HG02943 (cell line): ENCODE data around the gene PEX26.
"Not testable (repeated sequence)": the region's sequence is repeated elsewhere in the genome, so short reads cannot be mapped to it uniquely, and the experiment has no call there.

Experiments
- ATAC-seq: cut with Tn5 transposase; IDR thresholded peaks from one replicate; pipeline ENCODE4 v1.9.1; 2021; ENCODE audit warnings: mild to moderate bottlenecking, low read depth, moderate library complexity; ENCODE audit not compliant: unreplicated experiment

Gene PEX26

GRCh38 chr22:18114976-18115652, 37.3 kb downstream of the PEX26 start:
- ATAC-seq = no peak

DNA sequence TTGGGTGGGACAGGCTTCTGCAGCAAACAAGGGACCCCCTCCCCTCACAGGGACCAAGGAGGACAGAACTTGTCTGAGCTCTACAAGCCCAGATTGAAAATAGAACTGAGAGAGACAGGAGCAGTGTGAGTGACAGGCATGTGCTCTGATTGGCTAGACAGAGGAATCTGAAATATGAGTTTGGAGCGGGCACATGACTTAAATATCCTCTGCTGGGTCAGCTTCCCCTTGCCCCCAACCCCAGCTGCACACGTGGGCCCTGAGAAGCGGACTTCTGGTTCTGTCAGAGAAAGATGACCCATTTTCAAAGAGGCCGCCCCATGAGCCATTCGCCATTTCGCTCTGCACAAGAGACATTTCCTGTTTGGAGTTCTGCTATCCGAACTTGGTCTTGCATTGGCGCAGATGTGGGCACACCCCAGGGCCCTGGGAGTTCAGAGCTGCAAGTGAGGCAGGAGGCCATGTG, 38.1 kb downstream of the PEX26 start:
- ATAC-seq = no peak

DNA sequence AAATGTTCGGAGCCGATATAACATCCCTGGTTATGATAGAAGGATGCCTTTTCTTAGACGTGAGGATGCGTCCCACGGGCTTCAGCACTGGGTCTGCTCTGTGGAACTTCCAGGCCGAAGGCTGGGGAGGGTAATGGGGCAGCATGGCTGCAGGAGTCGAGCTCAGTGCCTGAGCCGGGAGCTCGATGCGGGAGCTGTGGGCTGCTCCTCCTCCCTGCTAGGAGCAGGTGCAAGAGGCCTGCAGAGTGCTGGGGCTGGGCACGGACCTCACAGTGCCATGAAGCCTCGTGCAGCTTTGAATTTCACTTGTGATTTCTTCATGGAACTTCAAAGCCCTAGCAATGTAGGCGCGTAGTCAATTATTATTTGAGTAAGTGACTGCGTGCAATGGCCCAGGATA, 38.8 kb downstream of the PEX26 start:
- no peak for ATAC-seq

DNA sequence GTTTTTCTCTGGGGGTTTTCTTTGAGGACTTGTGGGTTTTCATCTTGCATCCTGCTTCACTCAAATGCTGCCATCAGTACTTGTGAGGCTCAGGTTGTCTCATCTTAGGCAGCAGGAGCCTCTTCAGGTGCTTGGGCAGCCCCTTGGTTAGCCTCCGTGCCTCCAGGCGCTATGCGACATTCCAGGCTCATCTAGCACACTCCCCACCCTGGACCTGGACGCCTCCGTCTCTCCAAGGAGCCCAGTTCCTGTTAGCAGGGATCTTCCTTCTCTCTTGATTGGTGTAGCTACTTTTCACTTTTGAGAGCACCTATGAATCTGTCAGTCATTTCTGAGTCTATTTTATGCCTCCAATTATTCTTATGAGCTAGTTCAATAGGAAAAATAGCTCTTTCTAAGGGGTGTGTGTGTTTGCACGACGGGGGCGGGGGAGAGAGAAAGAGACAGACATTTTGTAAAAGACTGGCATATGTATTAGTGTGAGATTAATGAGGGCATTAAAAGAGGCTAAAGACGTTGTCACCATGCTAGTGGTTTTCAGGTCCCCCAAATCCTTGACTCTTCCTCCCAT, 40.6 kb downstream of the PEX26 start:
- ATAC-seq = no peak

DNA sequence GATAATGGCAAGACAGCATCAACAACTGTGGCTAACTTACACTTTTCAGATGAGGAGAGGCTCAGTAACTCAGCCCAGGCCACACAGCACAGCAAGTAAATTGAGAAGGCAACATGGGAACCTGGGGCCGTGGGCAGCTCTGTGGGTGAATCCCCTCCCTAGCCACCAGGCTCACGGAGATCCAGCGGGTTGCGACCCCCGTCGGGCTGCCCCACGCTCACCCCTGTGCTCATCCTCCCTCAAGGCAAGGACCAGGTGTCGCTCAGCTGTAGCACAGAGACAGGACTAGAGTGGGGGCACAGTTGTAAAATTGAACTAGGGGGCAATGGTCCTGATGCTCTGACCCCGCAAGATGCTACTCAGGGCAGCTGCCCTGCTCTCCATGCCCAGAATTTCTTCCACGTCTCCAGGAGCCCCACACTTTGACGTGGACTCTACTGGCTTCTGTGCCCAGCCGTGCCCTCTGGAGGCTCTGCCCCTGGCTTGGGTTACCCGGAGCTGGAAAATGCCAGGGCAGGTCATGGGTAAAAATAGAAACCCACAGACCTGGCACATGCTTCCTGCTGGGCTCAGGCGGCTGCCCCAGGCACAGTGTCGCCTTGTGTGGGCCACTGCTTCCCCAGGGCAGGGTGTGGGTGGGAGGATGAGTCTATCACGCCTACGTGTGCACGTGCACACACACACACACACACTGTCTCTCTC, 41.8 kb downstream of the PEX26 start:
- no peak for ATAC-seq

DNA sequence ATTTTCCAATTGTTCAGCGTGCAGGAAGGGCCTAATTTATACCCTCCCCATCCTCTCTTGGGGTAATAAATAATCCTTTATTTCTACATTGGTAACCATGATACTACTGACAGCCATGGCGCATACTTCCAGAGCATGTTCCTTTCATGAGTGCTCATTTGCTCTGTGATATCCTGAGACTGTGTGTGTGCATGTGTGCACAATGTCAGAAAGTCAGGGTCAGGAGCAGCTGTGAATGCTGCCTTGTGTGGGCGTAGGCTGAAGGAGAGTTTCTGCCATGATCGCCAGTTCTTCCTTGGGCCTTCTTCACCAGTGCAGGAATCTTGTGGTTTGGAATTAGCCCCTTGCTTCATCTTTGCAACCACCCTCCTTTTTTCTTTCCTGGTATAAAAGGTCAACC, 43.1 kb downstream of the PEX26 start:
- no peak for ATAC-seq

- no peak for ATAC-seq
Observed at GRCh38 chr22:18121506-18121905, 43.7 kb downstream of the PEX26 start.

DNA sequence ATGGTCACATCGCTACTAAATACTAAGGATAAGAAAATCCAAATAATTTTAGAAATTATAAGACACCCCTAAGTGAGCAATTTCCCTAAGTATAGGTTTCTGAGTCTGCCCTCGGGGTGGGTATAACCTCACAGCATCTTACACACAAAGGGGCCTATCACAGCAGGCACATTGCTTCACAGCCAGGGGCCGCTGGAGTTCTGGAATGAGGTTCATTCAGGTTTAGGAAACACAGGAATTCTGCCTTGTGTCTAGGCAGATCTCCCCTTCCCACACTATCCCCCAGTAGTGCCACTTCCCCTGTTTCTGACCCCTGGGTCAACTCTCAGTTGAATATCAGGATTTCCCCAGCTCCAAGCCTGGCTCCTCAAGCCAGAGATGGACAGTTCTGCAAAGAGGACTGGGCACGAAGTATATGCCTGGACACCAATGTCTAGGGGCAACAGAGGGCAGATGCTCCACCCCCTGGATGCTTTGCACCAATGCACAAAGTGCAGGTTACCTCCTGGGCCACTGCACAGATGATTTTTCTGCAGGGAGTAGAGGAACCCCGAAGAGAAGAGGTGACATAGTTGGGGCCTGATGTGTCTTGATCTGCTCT, 44.3 kb downstream of the PEX26 start:
- ATAC-seq = no peak

GRCh38 chr22:18123476-18124025, 45.8 kb downstream of the PEX26 start:
- not testable (repeated sequence) for ATAC-seq

DNA sequence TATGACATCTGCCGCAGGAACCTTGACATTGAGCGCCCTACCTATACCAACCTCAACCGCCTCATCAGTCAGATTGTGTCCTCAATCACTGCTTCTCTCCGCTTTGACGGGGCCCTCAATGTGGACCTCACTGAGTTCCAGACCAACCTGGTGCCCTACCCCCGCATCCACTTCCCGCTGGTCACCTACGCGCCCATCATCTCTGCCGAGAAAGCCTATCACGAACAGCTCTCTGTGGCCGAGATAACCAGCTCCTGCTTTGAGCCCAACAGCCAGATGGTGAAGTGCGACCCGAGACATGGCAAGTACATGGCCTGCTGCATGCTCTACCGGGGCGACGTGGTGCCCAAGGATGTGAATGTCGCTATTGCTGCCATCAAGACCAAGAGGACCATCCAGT, 48.8 kb downstream of the PEX26 start:
- no peak for ATAC-seq

DNA sequence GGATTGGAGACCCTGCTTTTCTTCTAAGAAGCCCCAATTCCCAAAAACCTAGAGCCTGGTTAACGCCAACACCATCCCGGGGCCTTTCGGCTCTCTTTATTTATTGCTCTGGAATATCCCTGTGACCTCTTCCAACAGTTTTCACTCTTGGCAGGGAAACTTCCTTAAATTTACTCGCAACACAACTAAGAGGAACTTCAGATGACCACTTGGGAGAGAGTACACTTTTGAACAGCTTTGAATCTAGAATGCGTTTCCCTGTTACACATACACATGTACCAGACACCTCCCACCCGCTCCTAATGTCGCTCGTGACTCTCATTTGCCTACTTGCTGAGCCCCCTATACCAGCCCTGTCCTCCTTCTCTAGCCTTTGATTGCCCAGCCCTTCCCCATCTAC, 52.2 kb downstream of the PEX26 start:
- ATAC-seq = no peak

DNA sequence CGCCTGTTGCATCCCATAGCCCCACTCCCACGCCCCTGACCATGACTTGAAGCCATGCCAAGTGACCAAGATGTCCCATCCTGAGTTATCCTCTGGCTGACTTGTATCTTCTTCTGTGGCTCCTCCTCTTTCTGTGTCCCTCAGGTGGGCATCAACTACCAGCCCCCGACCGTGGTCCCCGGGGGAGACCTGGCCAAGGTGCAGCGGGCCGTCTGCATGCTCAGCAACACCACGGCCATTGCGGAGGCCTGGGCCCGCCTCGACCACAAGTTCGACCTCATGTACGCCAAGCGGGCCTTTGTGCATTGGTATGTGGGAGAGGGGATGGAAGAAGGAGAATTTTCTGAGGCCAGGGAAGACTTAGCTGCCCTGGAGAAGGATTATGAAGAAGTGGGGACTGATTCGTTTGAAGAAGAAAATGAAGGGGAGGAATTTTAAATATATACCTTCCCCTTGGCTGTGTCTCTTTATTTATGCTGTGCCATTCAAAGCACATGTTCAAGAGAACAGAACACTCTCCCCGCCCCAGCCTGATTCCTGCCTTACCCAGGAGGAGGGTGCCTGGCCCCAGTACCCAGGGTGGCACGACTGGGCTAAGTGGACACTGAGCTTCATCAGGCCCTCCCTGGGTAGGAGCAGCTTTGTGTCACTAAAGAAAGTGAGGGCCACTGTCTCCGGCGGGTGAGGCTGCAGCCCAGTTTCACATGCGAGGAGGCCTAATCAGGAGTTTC, 53.1 kb downstream of the PEX26 start:
- ATAC-seq = no peak

- ATAC-seq = no peak
Observed at GRCh38 chr22:18133452-18133851, 55.7 kb downstream of the PEX26 start.

- no peak for ATAC-seq
Observed at GRCh38 chr22:18136563-18137320, 59.0 kb downstream of the PEX26 start.

- ATAC-seq = not testable (repeated sequence)
Observed at GRCh38 chr22:18141004-18141403, 63.2 kb downstream of the PEX26 start.

DNA sequence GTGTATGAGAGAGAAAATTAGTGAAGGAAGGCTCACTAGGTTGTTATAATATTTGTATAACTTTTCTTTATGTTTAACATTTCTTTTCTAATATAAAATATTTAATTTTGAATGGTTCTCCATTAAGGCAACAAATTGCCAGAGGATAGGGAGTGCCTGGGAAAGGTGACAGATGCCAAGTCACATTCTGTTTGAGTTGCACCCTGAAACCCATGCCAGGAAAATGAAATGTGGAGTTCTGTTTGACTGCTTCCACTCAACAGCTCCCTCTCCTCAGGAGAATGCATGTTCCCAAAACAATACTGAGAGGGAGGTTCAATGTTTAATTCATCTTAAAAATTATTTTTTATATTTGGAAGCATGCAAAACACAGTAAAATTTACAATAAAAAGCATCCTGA, 66.3 kb downstream of the PEX26 start:
- ATAC-seq = no peak

GRCh38 chr22:18145676-18146388, 68.0 kb downstream of the PEX26 start:
- ATAC-seq = no peak

GRCh38 chr22:18146389-18146753, 68.6 kb downstream of the PEX26 start:
- ATAC-seq = no peak

GRCh38 chr22:18147791-18148190, 70.0 kb downstream of the PEX26 start:
- ATAC-seq = no peak
